GM19099 (cell line): ENCODE measurements around the gene CFAP221.

Experiments used
- POLR2A ChIP-seq: IDR thresholded peaks from 3 replicates; pipeline ENCODE4 v1.6.1; 2011; ENCODE audit warnings: low read depth; ENCODE audit not compliant: insufficient read length; ENCODE audit errors: extremely low read depth

CFAP221 gene

DNA sequence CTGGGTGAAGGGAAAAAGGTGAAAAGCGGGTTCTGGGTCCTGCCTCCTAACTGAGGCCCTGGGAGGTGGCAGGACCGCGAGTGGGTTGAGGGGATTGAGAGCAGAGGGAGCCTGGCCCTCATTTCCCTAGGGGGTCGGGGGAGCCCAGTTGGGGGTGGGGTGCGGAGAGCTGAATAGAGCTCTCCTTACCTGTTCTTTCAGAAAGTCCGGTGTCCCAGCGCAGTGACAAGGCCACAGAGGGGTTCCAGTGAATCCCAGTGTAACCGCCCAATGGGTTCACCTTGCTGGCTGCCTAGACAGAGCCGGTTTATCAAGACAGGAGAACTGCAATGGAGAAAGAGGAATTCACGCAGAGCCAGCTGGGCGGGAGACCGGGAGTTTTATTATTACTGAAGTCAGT is 157.1 kb downstream of the CFAP221 start:
- no peak for TF ChIP-seq POLR2A

DNA sequence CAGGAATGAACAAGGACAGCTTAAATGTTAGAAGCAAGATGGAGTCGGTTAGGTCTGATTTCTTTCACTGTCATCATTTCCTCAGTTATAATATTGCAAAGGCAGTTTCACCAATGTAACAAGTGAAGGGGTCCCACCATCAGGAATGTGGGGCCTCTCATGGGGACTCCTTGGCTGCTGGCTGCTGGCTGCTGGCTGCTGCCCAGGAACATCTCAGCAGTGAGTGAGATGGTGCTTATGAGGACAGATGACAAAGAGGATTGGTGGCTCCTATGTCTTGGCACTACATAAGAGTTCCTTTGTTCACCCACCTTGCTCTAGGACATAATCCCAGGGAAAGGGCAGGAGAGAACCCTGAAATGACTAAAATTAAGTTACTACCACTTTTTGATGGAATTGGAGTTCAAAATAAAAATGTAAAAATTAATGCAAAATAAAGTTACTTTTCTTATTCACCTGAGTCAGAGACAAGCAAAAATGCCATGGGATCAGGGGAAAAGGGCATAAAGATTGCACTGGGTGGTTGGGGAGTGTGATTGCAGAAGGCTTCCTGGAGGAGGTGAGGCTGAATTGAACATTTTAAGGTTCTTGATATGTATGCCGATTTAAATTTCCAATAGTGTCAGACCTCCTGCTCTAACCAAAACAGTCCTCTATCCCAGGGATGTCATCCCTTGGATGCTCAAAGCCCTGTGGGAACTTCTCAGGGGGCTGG is 158.1 kb downstream of the CFAP221 start:
- TF ChIP-seq POLR2A: no peak

DNA sequence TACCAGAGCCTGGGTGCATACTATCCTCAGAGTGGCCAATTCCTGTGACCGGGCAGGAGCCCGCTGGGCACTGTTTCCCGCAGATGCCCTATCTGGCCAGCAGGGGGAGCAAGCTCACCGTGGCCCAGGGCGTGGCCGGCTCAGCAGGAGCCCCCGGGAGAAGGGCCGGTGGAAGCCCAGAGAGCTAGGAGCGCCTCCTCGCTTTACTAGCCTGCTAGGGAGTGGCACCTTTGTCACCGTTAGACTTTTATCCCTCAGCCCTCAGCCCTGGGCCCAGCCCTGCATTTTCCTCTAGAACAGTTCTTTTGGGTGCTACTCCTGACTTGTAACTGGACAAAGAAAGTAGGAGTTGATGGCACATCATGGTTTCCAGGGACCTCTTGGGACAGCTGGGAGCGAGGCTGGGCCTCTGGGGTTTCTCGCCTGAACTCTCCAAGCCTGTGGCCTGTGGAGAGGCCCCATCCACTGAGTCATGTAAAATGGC is 158.7 kb downstream of the CFAP221 start:
- no peak for TF ChIP-seq POLR2A

DNA sequence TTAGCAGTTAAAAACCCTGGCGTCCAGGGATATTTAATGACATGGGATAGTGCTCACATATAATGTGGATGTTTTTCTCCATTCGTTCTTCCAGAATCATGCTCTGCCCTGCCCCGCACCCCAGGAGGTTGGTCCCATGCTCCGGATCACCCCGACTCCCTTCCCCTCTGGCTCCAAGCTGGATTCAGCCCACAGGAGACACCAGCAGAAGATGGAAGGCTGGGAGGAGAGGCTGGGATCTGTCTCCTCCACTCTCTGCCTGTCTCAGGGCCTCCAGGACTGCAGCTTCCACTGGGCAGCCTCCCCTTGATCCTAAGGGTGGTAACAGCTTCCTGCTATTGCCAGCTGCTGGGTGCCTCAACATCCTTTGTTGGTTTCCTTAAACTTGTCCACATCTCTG is 159.3 kb downstream of the CFAP221 start:
- TF ChIP-seq POLR2A: no peak

DNA sequence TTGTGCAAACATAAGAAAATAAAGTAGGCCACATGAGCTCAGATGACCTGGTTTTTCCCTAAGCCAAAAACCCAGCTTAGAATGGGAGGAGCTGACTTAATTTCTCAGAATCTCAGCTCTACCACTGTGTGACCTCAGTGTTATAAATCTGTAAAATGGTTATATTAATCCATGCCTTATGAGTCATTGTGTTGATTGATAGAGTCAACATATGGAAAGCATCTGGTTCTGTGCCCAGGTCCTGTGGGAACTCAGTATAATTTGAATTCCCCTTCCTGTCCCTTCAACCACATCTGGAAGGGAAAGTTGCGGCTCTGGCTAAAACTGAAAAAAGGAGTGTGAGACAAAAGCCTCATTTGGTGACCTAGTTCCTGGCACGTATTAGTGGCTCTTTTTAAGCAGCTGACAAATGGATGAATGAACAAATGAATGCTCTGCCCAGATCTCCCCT is 160.4 kb downstream of the CFAP221 start:
- no peak for TF ChIP-seq POLR2A

DNA sequence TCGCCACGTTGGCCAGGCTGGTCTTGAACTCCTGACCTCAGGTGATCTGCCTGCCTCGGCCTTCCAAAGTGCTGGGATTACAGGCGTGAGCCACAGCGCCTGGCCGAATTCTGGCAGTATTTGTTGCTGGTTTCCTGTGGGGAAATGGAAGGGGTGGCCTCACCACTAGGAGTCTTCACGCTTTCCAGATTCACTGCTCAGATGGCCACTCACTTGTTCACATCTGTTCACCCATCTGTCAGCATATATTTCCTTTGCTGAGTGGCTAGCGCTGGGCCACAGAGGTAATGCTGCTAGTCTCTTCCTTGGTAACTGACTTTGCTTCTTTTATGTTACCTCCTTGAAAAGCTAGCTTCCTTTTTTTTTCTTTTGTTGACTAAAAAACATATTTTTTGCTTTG is 162.0 kb downstream of the CFAP221 start:
- TF ChIP-seq POLR2A: no peak
